ENCODE results near the gene SPRR2D. TPM values are rescaled to one million over a fixed set of nuclear protein-coding genes. Genes with fewer than 3 reads are reported as not detected.
"Not testable (repeated sequence)": the region's sequence is repeated elsewhere in the genome, so short reads cannot be mapped to it uniquely, and the experiment has no call there.

The SPRR2D gene
- total RNA-seq, 1 donor from 2014 or later = not detected

DNA sequence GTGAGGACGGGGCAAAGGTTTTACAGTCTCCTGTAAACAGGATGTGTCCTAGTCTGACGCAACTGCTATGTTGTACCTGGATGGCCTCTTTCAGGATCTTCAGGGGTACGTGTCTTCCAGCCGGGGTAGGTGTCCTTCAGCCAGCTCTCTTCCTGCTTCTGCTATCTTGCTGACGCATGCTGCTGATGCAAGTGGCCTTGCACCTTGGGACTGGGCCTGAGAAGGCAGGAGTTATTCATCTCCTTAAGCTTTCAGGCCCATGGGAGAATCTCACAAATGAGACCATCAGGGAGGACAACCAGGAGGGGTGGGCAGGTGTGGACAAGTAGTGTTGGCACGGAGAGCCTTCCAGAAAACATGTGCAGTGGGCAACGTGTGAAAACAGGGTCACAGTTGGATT is 17.8 kb downstream of the SPRR2D start:
- intact Hi-C loops (cut with micrococcal nuclease) = no loop called here
- no peak for ATAC-seq
- DNase-seq = no peak

DNA sequence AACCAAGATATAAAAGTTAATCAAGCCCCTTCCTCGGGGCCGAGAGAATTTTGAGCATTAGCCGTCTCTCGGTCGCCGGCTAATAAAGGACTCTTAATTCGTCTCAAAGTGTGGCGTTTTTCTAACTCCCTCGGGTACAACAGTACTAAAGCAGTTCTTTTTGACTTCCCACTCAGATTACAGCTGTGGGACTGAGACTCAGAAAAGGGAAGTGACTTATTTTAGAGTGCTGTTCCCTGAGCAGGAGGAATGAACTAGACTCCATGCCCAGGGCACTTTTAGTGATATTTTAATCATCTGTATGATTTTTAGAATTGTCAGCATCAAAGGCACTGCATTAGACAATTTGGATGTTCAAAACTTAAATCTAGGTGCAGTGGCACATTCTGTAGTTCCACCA is 18.6 kb downstream of the SPRR2D start:
- DNase-seq; intact Hi-C loops (cut with micrococcal nuclease); ATAC-seq: not testable (repeated sequence)

DNA sequence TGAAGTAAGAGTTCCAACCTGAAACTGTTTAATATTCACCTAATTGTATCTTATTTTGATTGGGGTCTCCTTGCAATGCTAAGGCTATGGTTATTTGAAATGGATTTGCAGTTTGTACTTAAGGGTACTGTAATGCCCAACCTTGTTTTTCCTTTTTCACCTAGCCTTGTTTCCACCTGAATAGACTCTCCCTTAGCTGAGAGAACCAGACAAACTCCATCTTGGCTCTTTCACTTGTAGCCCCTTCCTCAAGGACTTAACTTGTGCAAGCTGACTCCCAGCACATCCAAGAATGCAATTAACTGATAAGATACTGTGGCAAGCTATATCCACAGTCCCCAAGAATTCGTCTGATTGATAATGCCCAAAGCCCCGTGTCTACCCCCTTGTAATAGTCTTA is 19.1 kb downstream of the SPRR2D start:
- intact Hi-C loops (cut with micrococcal nuclease); DNase-seq; ATAC-seq: not testable (repeated sequence)

DNA sequence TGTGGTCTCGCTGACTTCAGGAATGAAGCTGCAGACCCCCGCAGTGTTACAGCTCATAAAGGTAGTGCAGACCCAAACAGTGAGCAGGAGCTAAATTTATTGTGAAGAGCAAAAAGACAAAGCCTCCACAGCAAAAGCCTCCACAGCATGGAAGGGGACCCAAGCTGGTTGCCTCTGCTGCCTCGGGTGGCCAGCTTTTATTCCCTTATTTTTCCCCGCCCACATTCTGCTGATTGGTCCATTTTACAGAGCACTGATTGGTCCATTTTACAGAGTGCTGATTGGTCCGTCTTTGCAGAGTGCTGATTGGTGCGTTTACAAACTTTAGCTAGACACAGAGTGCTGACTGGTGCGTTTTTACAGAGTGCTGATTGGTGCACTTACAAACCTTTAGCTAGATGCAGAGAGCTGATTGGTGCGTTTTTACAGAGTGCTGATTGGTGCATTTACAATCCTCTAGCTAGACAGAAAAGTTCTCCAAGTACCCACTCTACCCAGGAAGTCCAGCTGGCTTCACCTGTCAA is 29.6 kb downstream of the SPRR2D start:
- DNase-seq; ATAC-seq; intact Hi-C loops (cut with micrococcal nuclease): not testable (repeated sequence)

DNA sequence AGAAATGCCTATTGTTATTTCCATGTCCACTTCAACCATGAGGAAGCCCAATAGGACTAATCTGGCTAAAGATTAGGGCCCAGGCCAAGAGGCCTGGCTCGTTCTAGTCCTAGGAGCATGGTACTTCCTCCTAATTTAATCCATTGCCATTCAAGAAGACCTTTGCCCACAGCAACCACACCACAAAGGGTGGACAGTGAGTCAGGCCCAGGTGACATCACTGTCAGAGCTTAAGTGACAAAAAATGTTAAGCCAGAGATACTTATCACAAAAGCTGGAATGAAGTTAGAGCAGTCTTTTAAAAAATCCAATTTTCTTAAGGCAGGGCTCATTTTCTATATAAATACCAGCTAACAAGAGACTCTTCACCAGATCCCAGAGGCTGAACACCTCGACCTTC is 39.5 kb downstream of the SPRR2D start, which contains the start of gene SPRR3:
Gene SPRR3 (plus strand): TSS at position 368 of the 400 bp plus-strand sequence. CDS start 1,272 bp downstream, outside the sequence.
- ATAC-seq (no peak), DNase-seq (no peak)
- intact Hi-C loops (cut with micrococcal nuclease) = no loop called here

DNA sequence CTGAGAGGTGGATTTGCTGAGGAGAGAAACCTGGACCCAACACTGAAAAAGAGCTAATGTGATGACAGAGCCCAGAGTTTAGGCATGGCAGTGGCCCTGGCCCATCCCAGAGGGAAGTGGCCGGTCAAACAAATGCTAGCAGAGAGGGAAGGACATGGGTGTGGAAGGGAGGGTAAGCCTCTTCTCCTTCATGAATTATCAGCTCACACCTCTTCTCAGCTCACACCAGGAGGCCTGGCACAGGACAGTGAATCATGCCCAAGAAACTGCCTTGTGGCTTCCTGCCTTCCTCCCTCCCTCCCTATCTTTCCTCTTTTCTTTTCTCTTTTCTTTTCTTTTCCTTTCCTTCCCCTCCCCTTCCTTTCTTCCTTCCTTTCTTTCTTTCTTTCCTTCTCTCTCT is 40.6 kb downstream of the SPRR2D start:
- no peak for DNase-seq
- no peak for ATAC-seq
- intact Hi-C loops (cut with micrococcal nuclease) = no loop called here

DNA sequence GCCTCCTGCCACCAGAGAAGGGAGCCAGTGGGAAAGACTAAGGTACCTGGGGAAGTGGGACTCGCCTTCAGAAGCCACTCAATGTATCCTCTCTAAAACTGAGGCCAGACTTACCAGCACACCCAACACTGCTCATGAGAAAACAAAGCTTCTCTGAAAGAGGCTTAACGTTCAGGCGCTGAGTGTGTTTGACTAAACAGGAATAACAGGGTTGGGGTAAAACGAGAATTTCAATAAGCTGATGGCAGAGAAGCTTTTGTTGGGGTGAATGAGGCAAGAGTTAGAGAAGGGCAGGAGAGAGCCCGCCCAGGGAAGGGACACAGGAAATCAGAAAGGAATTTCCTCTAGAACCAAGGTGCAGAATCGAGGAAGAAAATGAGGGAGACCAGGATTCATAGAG is 41.1 kb downstream of the SPRR2D start:
- intact Hi-C loops (cut with micrococcal nuclease) = no loop called here
- ATAC-seq (no peak), DNase-seq (no peak)

DNA sequence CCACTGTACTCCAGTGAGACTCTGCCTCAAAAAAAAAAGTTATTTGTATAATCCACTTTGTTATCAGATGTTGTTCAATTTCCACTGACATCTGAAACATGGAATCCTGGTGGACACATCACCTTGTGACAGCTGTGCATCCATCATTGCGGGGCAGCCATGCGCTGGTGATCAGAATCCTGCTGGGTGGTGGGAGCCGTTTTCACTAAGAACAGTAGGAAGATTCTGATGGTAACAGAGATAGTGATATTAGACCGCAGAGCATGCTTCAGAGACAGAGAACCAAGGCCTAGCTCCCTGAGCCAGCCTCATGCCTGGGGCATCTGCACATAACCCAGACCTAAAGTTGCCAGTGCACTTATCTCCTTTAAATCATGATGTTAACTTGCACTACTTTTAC is 42.4 kb downstream of the SPRR2D start:
- intact Hi-C loops (cut with micrococcal nuclease) = no loop called here
- ATAC-seq (no peak), DNase-seq (no peak)

DNA sequence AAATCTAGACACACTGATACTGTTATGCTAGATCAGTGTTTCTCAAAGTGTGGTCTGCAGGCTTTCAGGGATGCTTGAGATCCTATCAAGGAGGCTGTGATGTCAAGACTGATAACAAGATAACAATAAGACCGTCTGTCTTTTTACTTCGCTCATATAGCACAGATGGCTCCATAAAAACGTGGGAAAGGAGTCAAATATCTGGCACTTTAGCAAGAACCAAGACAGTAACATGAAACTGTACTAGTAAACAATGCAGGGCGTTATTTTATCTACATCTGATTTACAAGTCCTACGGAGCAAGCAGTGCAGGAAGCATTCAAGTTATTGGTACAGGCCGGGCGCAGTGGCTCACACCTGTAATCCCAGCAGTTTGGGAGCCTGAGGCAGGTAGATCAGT is 43.0 kb downstream of the SPRR2D start:
- no peak for ATAC-seq
- intact Hi-C loops (cut with micrococcal nuclease) = no loop called here

DNA sequence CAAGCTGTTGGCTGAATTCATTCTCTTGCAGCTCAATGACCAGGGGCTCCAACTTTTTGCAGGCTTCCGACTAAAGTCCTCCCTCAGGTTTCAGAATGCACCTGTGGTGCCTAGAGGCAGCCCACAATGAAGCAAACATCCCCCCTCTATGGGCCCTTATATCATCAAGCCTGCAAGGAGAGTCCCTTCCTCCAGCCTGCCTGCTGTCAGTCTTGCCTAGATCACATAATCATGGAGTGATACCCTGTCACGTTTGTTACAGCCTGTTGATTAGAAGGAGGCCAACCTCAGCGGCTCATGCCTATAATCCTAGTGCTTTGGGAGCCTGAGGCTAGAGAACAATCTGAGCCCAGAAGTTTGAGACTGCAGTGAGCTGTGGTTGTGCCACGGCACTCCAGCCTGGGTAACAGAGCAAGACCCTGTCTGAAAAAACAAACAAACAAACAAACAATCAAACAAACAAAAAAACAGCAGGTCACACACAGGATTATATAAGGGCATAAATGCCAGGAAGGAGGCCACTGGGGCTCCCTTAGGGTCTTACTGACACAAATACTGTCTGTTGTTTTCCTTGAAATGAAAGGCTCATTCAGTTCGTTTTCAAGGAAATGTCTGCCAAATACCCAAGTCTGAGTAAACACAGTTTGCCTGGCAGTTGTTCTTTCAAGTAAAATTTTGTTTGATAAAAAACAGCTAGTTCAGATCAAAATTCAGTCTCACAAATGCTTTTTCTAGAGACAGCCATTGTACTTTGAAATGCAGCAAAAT is 44.1 kb downstream of the SPRR2D start:
- intact Hi-C loops (cut with micrococcal nuclease) = no loop called here
- ATAC-seq = no peak
- DNase-seq = no peak

More for the DNA sequence above, 43.0 kb downstream of the SPRR2D start:
- DNase-seq = no peak

DNA sequence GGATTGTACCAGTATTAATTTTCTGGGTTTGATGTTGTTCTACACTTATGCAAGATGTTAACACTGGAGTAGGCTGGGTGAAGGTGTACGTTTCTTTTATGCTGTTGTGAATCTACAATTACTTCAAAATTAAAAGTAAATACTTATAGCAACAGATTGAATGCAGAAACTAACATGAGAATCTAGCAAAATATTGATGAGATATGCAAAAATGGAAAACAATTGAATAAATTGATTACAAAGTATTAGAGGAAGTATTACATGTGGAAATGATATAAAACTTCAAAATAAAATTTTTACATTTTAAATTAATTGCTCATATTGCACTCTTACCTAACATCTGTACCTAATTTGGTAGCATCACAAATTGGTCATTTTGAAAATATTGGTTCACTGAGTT is 45.1 kb downstream of the SPRR2D start:
- no peak for ATAC-seq

DNA sequence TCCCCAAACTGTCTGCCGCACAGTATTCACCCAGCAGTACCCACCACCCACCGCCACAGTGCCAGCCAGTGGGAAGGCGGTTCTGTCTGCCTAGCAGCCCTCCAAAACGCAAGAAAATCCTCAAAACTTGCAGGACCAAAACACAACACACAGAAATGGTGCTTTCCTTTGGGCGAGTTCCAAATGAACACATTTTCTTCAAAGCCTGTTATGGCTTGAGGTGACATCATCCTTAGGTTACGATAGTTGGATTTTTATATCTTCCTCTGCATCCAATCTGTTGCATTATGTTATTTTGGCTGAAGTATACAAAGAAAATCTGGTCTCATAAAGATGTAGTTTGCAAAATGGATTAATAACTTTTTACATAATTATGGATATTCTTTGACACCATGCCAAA is 47.7 kb downstream of the SPRR2D start:
- DNase-seq = no peak
- ATAC-seq = no peak
- intact Hi-C loops (cut with micrococcal nuclease) = no loop called here

More for the DNA sequence above, 45.1 kb downstream of the SPRR2D start:
- intact Hi-C loops (cut with micrococcal nuclease) = no loop called here
- DNase-seq = no peak

Other genes with a start within 250 kb of the SPRR2D start
- gene LCE1D, start 244.4 kb downstream of the SPRR2D start, total RNA-seq = not detected
- not detected for gene LCE1C, start 234.5 kb downstream of the SPRR2D start, total RNA-seq
- not detected for gene LCE1B, start 229.1 kb downstream of the SPRR2D start, total RNA-seq
- gene LCE1A, start 213.6 kb downstream of the SPRR2D start, total RNA-seq = not detected
- gene LCE6A, start 198.3 kb downstream of the SPRR2D start, total RNA-seq = not detected
- gene LCE7A, start 181.1 kb downstream of the SPRR2D start, total RNA-seq = not detected
- not detected for gene SMCP, start 162.8 kb downstream of the SPRR2D start, total RNA-seq
- not detected for gene IVL, start 132.6 kb downstream of the SPRR2D start, total RNA-seq
- gene SPRR5, start 93.9 kb downstream of the SPRR2D start, total RNA-seq = not detected
- gene SPRR4, start 70.5 kb downstream of the SPRR2D start, total RNA-seq = not detected
- not detected for gene SPRR1A, start 57.0 kb downstream of the SPRR2D start, total RNA-seq
- not detected for gene SPRR3, start 39.4 kb downstream of the SPRR2D start, total RNA-seq
- gene SPRR1B, start 9.9 kb downstream of the SPRR2D start, total RNA-seq = not detected
- not detected for gene SPRR2A, start 16.4 kb upstream of the SPRR2D start, total RNA-seq
- not detected for gene SPRR2B, start 30.5 kb upstream of the SPRR2D start, total RNA-seq
- not detected for gene SPRR2E, start 53.4 kb upstream of the SPRR2D start, total RNA-seq
- not detected for gene SPRR2F, start 72.4 kb upstream of the SPRR2D start, total RNA-seq
- gene SPRR2G, start 109.8 kb upstream of the SPRR2D start, total RNA-seq = not detected
- not detected for gene LELP1, start 162.3 kb upstream of the SPRR2D start, total RNA-seq
- gene PRR9, start 176.5 kb upstream of the SPRR2D start, total RNA-seq = not detected
- gene LORICRIN, start 218.6 kb upstream of the SPRR2D start, total RNA-seq = not detected